Mesothelial cell of epicardium (in vitro differentiated cells): ENCODE results near the gene KCTD10. TPM values are rescaled to one million over a fixed set of nuclear protein-coding genes. Genes with fewer than 3 reads are reported as not detected.

Experiments
- DNase-seq, 2 experiments: peaks; one replicate each; pipeline ENCODE4 v3.0.0; 2021; ENCODE audit warnings: low spot score in 2 of 2; ENCODE audit not compliant: unreplicated experiment in 2 of 2
- H3K27ac Mint-ChIP-seq: 2 replicates; pipeline ENCODE4 v1.8.0; 2021; ENCODE audit warnings: mixed read lengths
- H3K27me3 Mint-ChIP-seq: 2 replicates; pipeline ENCODE4 v1.8.0; 2021; ENCODE audit warnings: low read depth, mixed read lengths
- H3K36me3 Mint-ChIP-seq: 2 replicates; pipeline ENCODE4 v1.8.0; 2021; ENCODE audit warnings: mixed read lengths
- H3K4me1 Mint-ChIP-seq: 2 replicates; pipeline ENCODE4 v1.8.0; 2021; ENCODE audit warnings: mixed read lengths
- H3K4me3 Mint-ChIP-seq: 2 replicates; pipeline ENCODE4 v1.8.0; 2021; ENCODE audit warnings: mild to moderate bottlenecking, moderate library complexity, mixed read lengths
- H3K9me3 Mint-ChIP-seq: 2 replicates; pipeline ENCODE4 v1.8.0; 2021; ENCODE audit warnings: mixed read lengths
- total RNA-seq: library from RNA; stranded (reverse); gene quantifications from 3 replicates; pipeline ENCODE4 v1.2.1, GENCODE V29; 2021
- TF ChIP-seq, protein P1 (sequence below): fragments of 200-600 bp; sonication (generic); IDR thresholded peaks from one replicate; pipeline ENCODE4 v1.5.0; 2021; ENCODE audit warnings: antibody characterized with exemption; ENCODE audit not compliant: unreplicated experiment

The KCTD10 gene
- total RNA-seq, 1 donor from 2014 or later, result 56.2 TPM

DNA sequence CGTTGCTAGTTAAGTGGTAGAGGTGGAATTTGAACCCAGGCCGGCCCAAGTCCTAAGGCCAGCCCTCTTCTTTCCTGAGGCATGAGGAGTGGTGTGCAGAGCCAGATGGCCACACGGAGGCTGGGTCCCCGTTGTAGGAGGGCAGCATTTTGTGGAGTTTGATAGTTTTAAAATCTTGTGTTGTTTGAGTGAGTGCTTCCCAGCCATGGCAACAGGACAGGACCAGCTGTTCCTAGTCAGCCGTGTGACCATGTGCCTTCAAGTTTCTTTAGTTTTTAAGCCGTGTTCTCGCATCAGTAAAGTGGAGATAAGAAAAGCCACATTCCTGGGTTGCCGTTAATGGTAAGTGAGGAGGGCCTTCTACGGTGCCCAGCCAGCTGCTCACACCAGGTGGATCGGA lies 44.7 kb upstream of the KCTD10 start:
- no peak for DNase-seq
- Mint-ChIP-seq H3K36me3 (peaks cover 34% of the 10 kb centered on the region), H3K9me3 (no peaks in the 10 kb centered on the region), H3K27ac (no peak overlapping the region), H3K4me3 (no peak overlapping the region), H3K27me3 (no peaks in the 10 kb centered on the region), H3K4me1 (no peaks in the 10 kb centered on the region)
- TF ChIP-seq, protein P1, sequence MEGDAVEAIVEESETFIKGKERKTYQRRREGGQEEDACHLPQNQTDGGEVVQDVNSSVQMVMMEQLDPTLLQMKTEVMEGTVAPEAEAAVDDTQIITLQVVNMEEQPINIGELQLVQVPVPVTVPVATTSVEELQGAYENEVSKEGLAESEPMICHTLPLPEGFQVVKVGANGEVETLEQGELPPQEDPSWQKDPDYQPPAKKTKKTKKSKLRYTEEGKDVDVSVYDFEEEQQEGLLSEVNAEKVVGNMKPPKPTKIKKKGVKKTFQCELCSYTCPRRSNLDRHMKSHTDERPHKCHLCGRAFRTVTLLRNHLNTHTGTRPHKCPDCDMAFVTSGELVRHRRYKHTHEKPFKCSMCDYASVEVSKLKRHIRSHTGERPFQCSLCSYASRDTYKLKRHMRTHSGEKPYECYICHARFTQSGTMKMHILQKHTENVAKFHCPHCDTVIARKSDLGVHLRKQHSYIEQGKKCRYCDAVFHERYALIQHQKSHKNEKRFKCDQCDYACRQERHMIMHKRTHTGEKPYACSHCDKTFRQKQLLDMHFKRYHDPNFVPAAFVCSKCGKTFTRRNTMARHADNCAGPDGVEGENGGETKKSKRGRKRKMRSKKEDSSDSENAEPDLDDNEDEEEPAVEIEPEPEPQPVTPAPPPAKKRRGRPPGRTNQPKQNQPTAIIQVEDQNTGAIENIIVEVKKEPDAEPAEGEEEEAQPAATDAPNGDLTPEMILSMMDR, result no peak

DNA sequence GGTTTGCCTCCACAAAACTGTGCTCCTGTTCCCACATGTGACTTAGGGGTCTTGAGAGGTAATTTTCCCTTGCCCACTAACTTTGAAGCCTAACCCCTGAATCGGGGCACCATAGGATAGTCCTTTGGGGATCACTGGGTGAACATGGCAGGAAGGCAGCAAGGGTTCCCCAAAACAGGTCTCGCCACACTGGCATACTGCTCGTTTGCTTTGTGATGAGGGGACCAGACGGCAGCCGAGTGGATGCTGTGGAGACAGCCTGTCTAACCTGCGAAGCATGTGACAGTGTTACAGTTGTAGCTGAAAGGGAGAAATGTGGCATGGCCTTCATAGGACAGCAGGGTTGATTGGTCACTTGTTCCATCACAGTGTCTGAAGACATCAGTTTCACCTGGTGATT lies 42.7 kb upstream of the KCTD10 start:
- TF ChIP-seq, protein P1, result no peak
- peaks cover 32% of the 10 kb centered on the region for H3K36me3 Mint-ChIP-seq
- H3K4me1 Mint-ChIP-seq, result no peaks in the 10 kb centered on the region
- no peak overlapping the region for H3K4me3 Mint-ChIP-seq
- peak overlapping the region; percentile 60 for H3K27ac Mint-ChIP-seq
- H3K9me3 Mint-ChIP-seq, result no peaks in the 10 kb centered on the region
- no peaks in the 10 kb centered on the region for H3K27me3 Mint-ChIP-seq
- DNase-seq, result no peak

DNA sequence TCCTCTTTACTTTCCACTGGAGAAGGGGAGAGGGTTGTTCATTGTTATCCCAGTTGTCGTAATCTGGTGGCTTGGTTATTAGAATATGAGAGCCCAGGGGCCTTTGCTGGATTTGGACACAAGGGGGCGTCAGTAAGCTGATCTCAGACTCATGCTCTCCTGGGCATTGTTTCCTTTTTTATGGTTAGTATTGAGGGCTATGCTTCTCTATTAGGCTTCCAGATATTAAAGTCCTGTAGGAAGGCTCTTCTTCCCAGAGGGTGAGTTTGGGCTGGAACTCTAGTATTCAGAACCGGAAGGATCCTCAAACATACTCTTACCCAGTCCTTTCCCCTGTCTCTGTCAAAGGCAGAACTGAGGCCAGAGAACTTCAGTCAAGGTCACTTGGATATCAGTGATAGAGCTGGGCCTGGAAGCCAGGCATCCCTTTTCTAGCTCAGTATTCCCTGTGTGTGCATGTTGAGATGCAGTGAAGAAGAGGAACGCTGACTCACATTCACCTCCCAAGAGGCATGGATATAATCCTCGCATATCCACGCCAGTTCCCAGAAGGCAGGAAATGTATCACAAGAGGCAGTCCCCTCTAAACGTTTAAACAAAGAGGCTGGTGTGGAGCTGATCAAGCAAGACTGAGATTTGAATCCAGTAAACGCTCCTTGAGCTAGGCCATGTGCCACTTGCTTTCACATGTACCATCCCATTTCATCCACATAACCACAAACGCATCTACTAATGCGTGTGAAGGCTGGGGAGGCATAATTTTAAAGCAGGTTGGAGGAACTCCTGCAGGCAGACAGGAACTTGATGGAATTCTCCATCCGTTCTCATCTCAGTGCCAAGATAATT lies 41.9 kb upstream of the KCTD10 start:
- Mint-ChIP-seq H3K4me1 (no peaks in the 10 kb centered on the region), H3K27ac (peak overlapping the region; percentile 40), H3K4me3 (no peak overlapping the region), H3K36me3 (peaks cover 36% of the 10 kb centered on the region), H3K27me3 (no peaks in the 10 kb centered on the region), H3K9me3 (no peaks in the 10 kb centered on the region)
- peak in 1 of 2 experiments; percentile 71 for DNase-seq
- TF ChIP-seq, protein P1, result peak; percentile 73

DNA sequence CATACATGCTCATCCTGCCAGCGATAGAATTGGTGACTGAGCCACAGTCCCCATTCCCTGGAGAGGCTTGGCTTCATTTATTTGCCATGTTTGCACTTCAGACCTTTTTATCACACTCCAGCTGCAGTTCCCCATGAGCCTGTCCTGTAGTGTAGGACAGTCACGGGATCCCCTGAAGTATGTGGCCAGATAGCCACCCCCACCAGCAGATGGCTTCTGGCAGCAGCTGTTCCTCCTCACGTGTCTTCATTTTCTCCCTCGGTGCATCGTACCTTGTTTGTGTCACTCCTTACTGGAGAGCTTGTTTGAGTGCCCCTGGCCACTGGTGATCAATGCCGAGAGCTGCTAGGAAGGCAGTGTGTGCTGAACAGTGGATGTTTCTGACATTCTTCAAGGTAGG lies 40.5 kb upstream of the KCTD10 start:
- Mint-ChIP-seq H3K27ac (no peak overlapping the region), H3K4me1 (no peaks in the 10 kb centered on the region), H3K4me3 (no peak overlapping the region), H3K36me3 (peaks cover 36% of the 10 kb centered on the region), H3K27me3 (no peaks in the 10 kb centered on the region), H3K9me3 (no peaks in the 10 kb centered on the region)
- DNase-seq, result no peak
- TF ChIP-seq, protein P1, result no peak

DNA sequence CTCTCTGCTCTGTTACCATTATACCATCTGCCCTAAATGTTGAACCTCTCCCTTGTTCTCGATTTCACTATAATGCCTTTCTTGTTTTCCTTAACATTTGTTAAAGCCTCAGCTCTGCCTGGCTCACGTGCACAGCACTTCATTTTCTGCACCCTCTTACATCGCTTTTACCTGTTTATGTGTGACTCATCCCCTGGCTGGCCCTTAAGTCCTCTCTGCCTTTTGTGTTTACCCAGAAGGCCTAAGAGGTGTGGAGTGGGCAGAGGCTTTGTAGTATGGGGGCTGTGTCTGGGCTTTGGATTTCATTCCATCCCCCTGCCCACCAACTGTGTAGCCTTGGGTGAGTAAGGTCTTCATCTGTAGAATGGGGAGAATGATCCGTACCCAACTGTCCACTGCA lies 36.9 kb upstream of the KCTD10 start:
- Mint-ChIP-seq H3K9me3 (no peaks in the 10 kb centered on the region), H3K4me3 (no peak overlapping the region), H3K27me3 (no peaks in the 10 kb centered on the region), H3K4me1 (no peaks in the 10 kb centered on the region), H3K36me3 (peaks cover 52% of the 10 kb centered on the region), H3K27ac (no peak overlapping the region)
- TF ChIP-seq, protein P1, result no peak
- DNase-seq, result no peak
